Naive B cell (primary cell): ENCODE data around the gene RAD51B. TPM values are rescaled to one million over a fixed set of nuclear protein-coding genes. Genes with fewer than 3 reads are reported as not detected.

Source experiments
- ATAC-seq, 2 donors: fragments of 150-1000 bp; cut with Tn5 transposase; 2 replicates each; pipeline ENCODE4 v1.10.0; 2021; ENCODE audit warnings: low read depth in 2 of 2, mild to moderate bottlenecking in 2 of 2, moderate library complexity in 2 of 2
- DNase-seq: peaks from one replicate; pipeline ENCODE4 v3.0.0; 2022
- H3K27ac Mint-ChIP-seq, 6 donors: one replicate each; pipeline ENCODE4 v1.8.0; 2020 to 2022; ENCODE audit warnings: mild to moderate bottlenecking in 6 of 6, mixed read lengths in 6 of 6, moderate library complexity in 5 of 6, inconsistent platforms in 2 of 6
- H3K27me3 Mint-ChIP-seq, 3 donors: one replicate each; pipeline ENCODE4 v1.8.0; 2021 to 2022; ENCODE audit warnings: mixed read lengths in 3 of 3, mild to moderate bottlenecking in 1 of 3
- H3K36me3 Mint-ChIP-seq, 2 donors: one replicate each; pipeline ENCODE4 v1.8.0; 2020 to 2022; ENCODE audit warnings: mixed read lengths in 2 of 2, inconsistent platforms in 1 of 2, mild to moderate bottlenecking in 1 of 2
- H3K4me1 Mint-ChIP-seq, 3 donors: one replicate each; pipeline ENCODE4 v1.8.0; 2020 to 2022; ENCODE audit warnings: mixed read lengths in 3 of 3, inconsistent platforms in 1 of 3, mild to moderate bottlenecking in 1 of 3, moderate library complexity in 1 of 3
- H3K4me3 Mint-ChIP-seq, 8 donors: one replicate each; pipeline ENCODE4 v1.8.0; 2020 to 2022; ENCODE audit warnings: mild to moderate bottlenecking in 8 of 8, mixed read lengths in 8 of 8, moderate library complexity in 8 of 8, inconsistent platforms in 2 of 8
- H3K9me3 Mint-ChIP-seq, 7 donors: one replicate each; pipeline ENCODE4 v1.8.0; 2020 to 2022; ENCODE audit warnings: mixed read lengths in 7 of 7, mild to moderate bottlenecking in 5 of 7, inconsistent platforms in 2 of 7, moderate library complexity in 1 of 7
- polyA plus RNA-seq, 6 donors: library from polyadenylated mRNA; unstranded; fragments of 300-500 nt; fragmentation: Illumina TruSeq; gene quantifications; one replicate each; pipeline ENCODE4 v1.2.3, GENCODE V29; 2021; ENCODE audit warnings: low read depth in 6 of 6

RAD51B gene
- polyA plus RNA-seq, 6 donors from 2014 or later: 27.4 to 37.2 (median 31.8) TPM

- H3K27ac Mint-ChIP-seq: peak overlapping the region in 5 of 6 donors; percentile 50 to 92 (median 74)
- H3K36me3 Mint-ChIP-seq: no peaks in the 10 kb centered on the region
- no peak for DNase-seq
- H3K9me3 Mint-ChIP-seq: no peaks in the 10 kb centered on the region
- H3K4me1 Mint-ChIP-seq: peaks cover 66 to 95% (median 88%) of the 10 kb centered on the region in 3 donors
- H3K4me3 Mint-ChIP-seq: peak overlapping the region in 4 of 8 donors; percentile 28 to 66 (median 52)
- no peaks in the 10 kb centered on the region for H3K27me3 Mint-ChIP-seq
- no peak for ATAC-seq
These were observed 690.9 kb downstream of the RAD51B start for GRCh38 chr14:68510201-68511128.

- H3K27ac Mint-ChIP-seq: peak overlapping the region in 5 of 6 donors; percentile 24 to 92 (median 74)
- ATAC-seq: no peak
These were observed 691.8 kb downstream of the RAD51B start for GRCh38 chr14:68511129-68512047.

GRCh38 chr14:68512088-68512487 lies 692.5 kb downstream of the RAD51B start:
- Mint-ChIP-seq H3K4me3 (peak overlapping the region in 4 of 8 donors; percentile 4 to 71 (median 47)), H3K4me1 (peaks cover 55 to 87% (median 73%) of the 10 kb centered on the region in 3 donors)

More at GRCh38 chr14:68511129-68512047, 691.8 kb downstream of the RAD51B start:
- Mint-ChIP-seq H3K4me1 (peaks cover 59 to 89% (median 80%) of the 10 kb centered on the region in 3 donors), H3K36me3 (no peaks in the 10 kb centered on the region), H3K27me3 (no peaks in the 10 kb centered on the region), H3K4me3 (peak overlapping the region in 2 of 8 donors; percentile 51 to 64), H3K9me3 (no peaks in the 10 kb centered on the region)
- no peak for DNase-seq

GRCh38 chr14:68513137-68513536 lies 693.6 kb downstream of the RAD51B start:
- Mint-ChIP-seq H3K36me3 (no peaks in the 10 kb centered on the region), H3K27ac (peak overlapping the region; percentile 81 to 97 (median 92)), H3K4me1 (peaks cover 53 to 87% (median 70%) of the 10 kb centered on the region in 3 donors), H3K9me3 (no peaks in the 10 kb centered on the region), H3K27me3 (no peaks in the 10 kb centered on the region), H3K4me3 (peak overlapping the region in 7 of 8 donors; percentile 4 to 89 (median 65))
- no peak for DNase-seq
- no peak for ATAC-seq

More at GRCh38 chr14:68512088-68512487, 692.5 kb downstream of the RAD51B start:
- Mint-ChIP-seq H3K27me3 (no peaks in the 10 kb centered on the region), H3K36me3 (no peaks in the 10 kb centered on the region), H3K9me3 (no peaks in the 10 kb centered on the region), H3K27ac (peak overlapping the region in 4 of 6 donors; percentile 8 to 97 (median 45))
- no peak for ATAC-seq
- DNase-seq: no peak

- ATAC-seq: peak; percentile 97
- Mint-ChIP-seq H3K27ac (peak overlapping the region; percentile 81 to 97 (median 92)), H3K27me3 (no peaks in the 10 kb centered on the region), H3K4me3 (peak overlapping the region in 7 of 8 donors; percentile 11 to 89 (median 66)), H3K36me3 (no peaks in the 10 kb centered on the region), H3K9me3 (no peaks in the 10 kb centered on the region), H3K4me1 (peaks cover 50 to 87% (median 68%) of the 10 kb centered on the region in 3 donors)
- peak; percentile 76 for DNase-seq
These were observed 694.4 kb downstream of the RAD51B start for GRCh38 chr14:68513838-68514607.

GRCh38 chr14:68514608-68515194 lies 695.1 kb downstream of the RAD51B start:
- Mint-ChIP-seq H3K27me3 (no peaks in the 10 kb centered on the region), H3K36me3 (no peaks in the 10 kb centered on the region), H3K4me1 (peaks cover 52 to 87% (median 68%) of the 10 kb centered on the region in 3 donors), H3K4me3 (peak overlapping the region in 1 of 8 donors; percentile 51), H3K27ac (peak overlapping the region; percentile 13 to 97 (median 89)), H3K9me3 (no peaks in the 10 kb centered on the region)
- no peak for ATAC-seq
- DNase-seq: no peak

- H3K36me3 Mint-ChIP-seq: no peaks in the 10 kb centered on the region
- H3K9me3 Mint-ChIP-seq: no peaks in the 10 kb centered on the region
- H3K27ac Mint-ChIP-seq: no peak overlapping the region
- H3K4me1 Mint-ChIP-seq: peaks cover 58 to 91% (median 68%) of the 10 kb centered on the region in 3 donors
- DNase-seq (no peak), ATAC-seq (no peak)
- no peaks in the 10 kb centered on the region for H3K27me3 Mint-ChIP-seq
- H3K4me3 Mint-ChIP-seq: no peak overlapping the region
These were observed 696.8 kb downstream of the RAD51B start for GRCh38 chr14:68516342-68516741.

- H3K9me3 Mint-ChIP-seq: no peaks in the 10 kb centered on the region
- no peak for DNase-seq
- ATAC-seq: no peak
- no peaks in the 10 kb centered on the region for H3K36me3 Mint-ChIP-seq
- peak overlapping the region in 1 of 8 donors; percentile 54 for H3K4me3 Mint-ChIP-seq
- H3K27me3 Mint-ChIP-seq: no peaks in the 10 kb centered on the region
- H3K4me1 Mint-ChIP-seq: peaks cover 47 to 91% (median 68%) of the 10 kb centered on the region in 3 donors
- H3K27ac Mint-ChIP-seq: peak overlapping the region in 2 of 6 donors; percentile 49 to 54
These were observed 698.6 kb downstream of the RAD51B start for GRCh38 chr14:68518166-68518565.

GRCh38 chr14:68518761-68519670 lies 699.4 kb downstream of the RAD51B start:
- Mint-ChIP-seq H3K27ac (peak overlapping the region in 5 of 6 donors; percentile 27 to 78 (median 72)), H3K36me3 (no peaks in the 10 kb centered on the region), H3K27me3 (no peaks in the 10 kb centered on the region), H3K9me3 (no peaks in the 10 kb centered on the region), H3K4me3 (peak overlapping the region in 7 of 8 donors; percentile 38 to 85 (median 70)), H3K4me1 (peaks cover 46 to 86% (median 64%) of the 10 kb centered on the region in 3 donors)
- DNase-seq (no peak), ATAC-seq (no peak)

GRCh38 chr14:68519671-68520187 lies 700.1 kb downstream of the RAD51B start:
- Mint-ChIP-seq H3K4me3 (peak overlapping the region in 7 of 8 donors; percentile 32 to 85 (median 70)), H3K9me3 (peaks cover 0 to under 1% (median 0%) of the 10 kb centered on the region in 7 donors), H3K27me3 (no peaks in the 10 kb centered on the region), H3K4me1 (peaks cover 41 to 81% (median 58%) of the 10 kb centered on the region in 3 donors), H3K27ac (peak overlapping the region; percentile 27 to 93 (median 75)), H3K36me3 (peaks cover 0 to 3% of the 10 kb centered on the region in 2 donors)
- ATAC-seq (peak; percentile 77 to 87), DNase-seq (no peak)
